ENCODE measurements around the gene FITM1.

The FITM1 gene

DNA sequence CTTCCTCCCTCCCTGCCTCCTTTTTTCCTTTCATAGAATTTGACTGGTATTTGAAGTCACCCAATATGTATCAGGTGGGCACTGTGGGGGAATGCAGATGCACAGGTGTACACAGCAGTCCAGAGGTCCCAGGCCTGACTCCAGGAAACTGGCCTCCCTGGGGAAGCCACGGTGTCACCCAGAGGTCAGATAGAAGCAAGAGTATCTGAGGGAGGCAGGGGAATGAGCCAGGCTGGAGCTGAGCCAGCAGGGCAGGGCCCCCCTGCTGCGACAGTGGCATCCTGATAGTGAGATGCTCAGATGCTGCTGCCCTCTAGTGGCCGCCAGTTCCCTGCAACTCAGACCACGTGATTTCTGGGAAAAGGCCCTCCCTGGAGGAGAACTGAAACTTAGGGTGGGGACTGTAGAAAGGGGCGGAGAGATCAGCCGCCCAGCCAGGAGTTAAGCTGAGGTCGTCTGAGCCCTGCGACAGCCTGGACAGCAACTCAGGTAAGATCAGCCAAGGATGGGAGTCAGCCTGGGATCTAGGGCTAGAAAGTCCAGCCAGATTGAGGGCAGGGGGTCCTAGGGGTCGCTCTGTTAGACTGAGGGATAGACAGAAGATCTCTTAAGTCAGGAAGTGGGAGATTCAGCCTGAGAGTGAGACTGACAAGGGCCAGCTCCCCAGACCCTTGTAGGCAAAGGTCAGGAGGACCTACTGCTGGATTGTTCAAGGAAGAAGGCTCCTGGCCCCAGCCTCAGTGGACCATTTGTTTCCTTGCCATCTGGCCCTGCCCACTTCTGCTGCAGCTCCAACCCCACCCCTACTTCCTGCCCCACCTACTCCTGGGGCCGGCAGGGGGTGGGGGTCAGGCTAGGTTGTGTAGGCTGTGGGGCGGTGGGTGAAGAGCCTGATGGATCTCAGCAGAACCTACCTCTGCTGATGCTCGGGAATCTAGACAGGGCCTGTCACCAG lies 30.7 kb downstream of the FITM1 start, which contains the start of gene IRF9:
Gene IRF9 (plus strand): TSS at position 416 of the 955 bp plus-strand sequence. CDS start 880 bp downstream, outside the sequence.
- peak; percentile 99 for DNase-seq (ENCODE audit: low spot score)

DNA sequence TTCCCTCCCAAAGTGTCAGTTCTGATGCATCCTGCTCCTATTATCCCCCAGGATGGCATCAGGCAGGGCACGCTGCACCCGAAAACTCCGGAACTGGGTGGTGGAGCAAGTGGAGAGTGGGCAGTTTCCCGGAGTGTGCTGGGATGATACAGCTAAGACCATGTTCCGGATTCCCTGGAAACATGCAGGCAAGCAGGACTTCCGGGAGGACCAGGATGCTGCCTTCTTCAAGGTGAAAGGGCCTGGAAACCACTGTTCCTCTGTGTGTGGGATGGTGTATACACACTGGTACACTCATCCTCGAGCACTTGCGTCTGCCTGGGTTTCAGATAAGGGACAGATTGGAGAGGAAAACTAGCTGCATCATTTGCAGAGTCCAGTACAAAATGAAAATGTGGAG lies 31.6 kb downstream of the FITM1 start:
- no peak for DNase-seq (ENCODE audit: low spot score)

- DNase-seq (ENCODE audit: low spot score), result no peak
Observed at GRCh38 chr14:24164518-24164991, 34.1 kb downstream of the FITM1 start.

DNA sequence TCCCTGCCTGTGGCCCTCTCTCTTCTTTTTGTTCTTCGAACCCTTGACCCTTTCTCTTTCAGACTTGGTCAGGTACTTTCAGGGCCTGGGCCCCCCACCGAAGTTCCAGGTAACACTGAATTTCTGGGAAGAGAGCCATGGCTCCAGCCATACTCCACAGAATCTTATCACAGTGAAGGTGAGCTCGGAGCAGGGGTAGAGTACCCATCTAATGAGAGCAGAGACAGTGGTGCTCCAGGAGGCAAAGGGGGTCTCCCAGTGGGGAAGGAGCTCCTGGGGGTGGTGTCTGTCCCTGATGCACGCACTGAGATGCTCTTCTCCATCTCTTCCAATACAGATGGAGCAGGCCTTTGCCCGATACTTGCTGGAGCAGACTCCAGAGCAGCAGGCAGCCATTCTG lies 35.3 kb downstream of the FITM1 start:
- DNase-seq (ENCODE audit: low spot score), result no peak

GRCh38 chr14:24167469-24168114 lies 37.1 kb downstream of the FITM1 start:
- no peak for DNase-seq (ENCODE audit: low spot score)

- peak; percentile 53 for DNase-seq (ENCODE audit: low spot score)
Observed at GRCh38 chr14:24171422-24172260, 41.2 kb downstream of the FITM1 start, which contains the start of gene REC8. Gene REC8, plus strand, starts transcription at chr14:24172080. Its CDS starts 473 bp downstream, at chr14:24172553.

GRCh38 chr14:24172261-24172860 lies 41.9 kb downstream of the FITM1 start:
- DNase-seq (ENCODE audit: low spot score), result no peak

- no peak for DNase-seq (ENCODE audit: low spot score)
Observed at GRCh38 chr14:24172871-24173281, 42.4 kb downstream of the FITM1 start.

- DNase-seq (ENCODE audit: low spot score), result no peak
Observed at GRCh38 chr14:24176599-24176998, 46.1 kb downstream of the FITM1 start.

DNA sequence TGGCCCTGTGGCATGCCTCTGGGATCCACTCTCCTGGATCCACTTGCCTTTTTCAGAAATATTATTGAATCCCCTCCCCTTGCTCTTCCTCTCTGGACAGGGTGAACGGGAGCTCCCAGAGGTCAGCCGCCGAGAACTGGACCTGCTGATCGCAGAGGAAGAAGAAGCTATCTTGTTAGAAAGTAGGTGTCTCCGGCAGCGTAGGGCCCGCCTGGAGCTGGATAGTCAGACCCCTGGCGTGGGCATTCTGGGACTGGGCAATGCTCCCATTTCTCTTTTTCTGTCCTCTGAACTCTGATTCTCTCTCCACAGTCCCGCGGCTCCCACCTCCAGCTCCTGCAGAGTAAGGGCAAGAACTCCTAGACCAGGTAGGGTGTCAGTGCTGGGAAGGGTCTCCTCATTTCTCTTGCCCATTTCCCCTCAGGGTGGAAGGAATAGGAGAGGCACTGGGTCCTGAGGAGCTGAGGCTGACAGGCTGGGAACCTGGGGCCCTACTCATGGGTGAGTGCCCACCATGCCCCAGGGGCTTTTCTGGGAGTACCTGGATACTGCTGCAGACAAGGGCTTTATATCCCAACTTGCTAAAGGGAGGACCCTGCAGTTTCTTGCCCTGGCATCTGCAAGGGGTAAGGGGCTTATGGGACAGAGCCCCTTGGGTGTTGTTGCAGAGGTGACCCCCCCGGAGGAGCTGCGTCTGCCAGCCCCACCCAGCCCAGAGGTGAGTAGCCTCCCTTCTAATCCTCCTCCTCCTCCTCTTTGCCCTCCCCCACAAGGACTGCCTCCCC lies 46.8 kb downstream of the FITM1 start:
- DNase-seq (ENCODE audit: low spot score), result no peak

- DNase-seq (ENCODE audit: low spot score), result no peak
Observed at GRCh38 chr14:24177891-24178290, 47.4 kb downstream of the FITM1 start.

- DNase-seq (ENCODE audit: low spot score), result no peak
Observed at GRCh38 chr14:24178399-24179178, 48.1 kb downstream of the FITM1 start.

- DNase-seq (ENCODE audit: low spot score), result no peak
Observed at GRCh38 chr14:24179294-24179960, 49.0 kb downstream of the FITM1 start.

DNA sequence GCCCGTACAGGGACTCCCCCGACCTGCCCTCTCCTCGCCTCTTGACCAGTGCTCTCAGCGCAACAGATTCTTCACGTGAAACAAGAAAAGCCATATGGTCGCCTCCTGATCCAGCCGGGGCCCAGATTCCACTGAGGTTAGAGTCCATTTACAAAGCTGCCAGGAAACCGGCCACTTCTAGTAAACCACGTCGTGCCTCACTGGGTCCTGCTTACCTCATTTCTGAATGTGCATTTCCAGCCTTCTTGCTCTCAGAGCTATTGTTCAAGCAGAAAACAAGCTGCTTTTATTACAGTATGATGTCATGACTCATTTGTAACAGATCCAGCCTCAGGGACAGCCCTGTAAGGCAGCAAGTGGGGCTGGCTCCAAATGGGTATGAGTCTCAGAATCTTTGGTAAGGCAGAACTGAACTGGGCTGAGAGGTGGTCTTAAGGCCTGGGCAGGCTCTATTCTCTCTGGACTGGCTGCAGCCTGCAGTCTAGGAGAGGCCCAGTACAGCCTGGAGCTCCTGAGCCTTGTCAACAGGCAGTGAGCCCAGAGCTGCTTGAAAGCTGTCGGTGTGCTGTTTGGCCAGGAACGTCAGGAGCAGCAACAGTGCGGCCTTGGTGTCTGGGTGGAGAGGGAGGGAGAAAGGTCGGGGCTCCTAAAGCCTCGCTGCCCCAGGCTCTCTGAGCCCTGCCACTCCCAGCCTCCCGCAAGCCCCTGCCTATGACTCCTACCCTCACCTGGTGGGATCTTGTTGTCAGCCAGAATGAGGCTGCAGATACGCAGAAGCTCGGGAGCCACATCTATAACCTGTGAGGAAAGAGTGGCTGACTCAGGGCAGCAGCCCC lies 49.7 kb downstream of the FITM1 start:
- DNase-seq (ENCODE audit: low spot score), result no peak

DNA sequence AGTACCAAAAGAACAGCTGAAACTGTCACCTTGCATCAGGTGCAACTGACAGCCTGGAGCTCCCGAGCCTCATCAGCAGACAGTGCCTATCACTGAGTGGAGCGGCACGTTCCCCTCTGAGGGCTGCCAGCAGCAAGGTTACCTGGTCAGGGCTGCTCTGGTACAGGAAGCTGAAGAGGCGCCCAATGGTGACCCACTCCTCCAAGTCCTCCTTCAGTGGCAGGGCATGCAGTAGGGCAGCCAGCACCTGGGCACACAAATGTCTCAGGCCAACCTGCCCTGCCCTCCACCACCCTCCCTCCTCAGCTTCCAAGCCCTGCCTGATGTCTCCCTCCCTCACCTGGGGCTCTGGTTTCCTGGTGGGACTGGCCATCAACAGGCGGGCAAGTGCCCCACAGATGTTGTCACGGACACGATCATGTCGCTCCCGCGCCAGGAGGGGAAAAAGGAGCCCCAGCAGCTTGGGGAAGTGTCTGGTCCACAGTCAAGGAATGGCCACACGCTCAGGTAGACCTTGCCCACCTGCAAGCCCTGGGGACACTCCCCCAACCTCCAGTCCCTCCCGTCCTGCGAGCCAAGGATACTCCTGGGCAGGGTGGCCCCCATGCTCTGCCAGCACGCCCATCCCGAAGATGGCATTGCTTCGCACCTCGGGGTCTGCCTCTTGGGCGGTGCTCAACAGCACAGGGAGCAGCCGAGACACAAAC lies 51.1 kb downstream of the FITM1 start:
- DNase-seq (ENCODE audit: low spot score), result no peak
